Fibroblast of lung (primary cell): ENCODE data around the gene ITGAD. TPM values are rescaled to one million over a fixed set of nuclear protein-coding genes. Genes with fewer than 3 reads are reported as not detected.

Experiments
- DNase-seq, 2 donors: peaks; one replicate each; pipeline versions ENCODE4 v3.0.0 to v3.0.0-alpha.2; 2010; ENCODE audit warnings: low read depth in 2 of 2
- H2AFZ ChIP-seq: 2 replicates; pipeline ENCODE4 v1.5.1; 2012; ENCODE audit warnings: low read length, control low read depth, inconsistent platforms
- H3K27ac ChIP-seq: 2 replicates; pipeline ENCODE4 v1.5.1; 2011; ENCODE audit warnings: low read length, control low read depth; ENCODE audit not compliant: insufficient read depth
- H3K27me3 ChIP-seq: 2 replicates; pipeline ENCODE4 v1.5.1; 2011; ENCODE audit warnings: mild to moderate bottlenecking, low read length; ENCODE audit not compliant: control insufficient read depth, insufficient read depth
- H3K36me3 ChIP-seq: 2 replicates; pipeline ENCODE4 v1.5.1; 2011; ENCODE audit warnings: low read length; ENCODE audit not compliant: control insufficient read depth, insufficient read depth
- H3K4me1 ChIP-seq: 2 replicates; pipeline ENCODE4 v1.5.1; 2011; ENCODE audit warnings: low read length; ENCODE audit not compliant: control insufficient read depth, insufficient read depth; ENCODE audit errors: extremely low read depth
- H3K4me2 ChIP-seq: 2 replicates; pipeline ENCODE4 v1.5.1; 2011; ENCODE audit warnings: low read length, control low read depth; ENCODE audit not compliant: insufficient read depth; ENCODE audit errors: extremely low read depth
- H3K4me3 ChIP-seq, 4 experiments: fragments of 200-600 bp in 1 of 4; sonication (generic) in 1 of 4; replicated peaks in 1 of 4; 2 replicates each; pipeline ENCODE4 v1.5.1; 2011 to 2016; ENCODE audit warnings: low read length in 4 of 4, low read depth in 3 of 4, mild to moderate bottlenecking in 3 of 4, control low read depth in 2 of 4, inconsistent platforms in 1 of 4, mixed read lengths in 1 of 4; ENCODE audit not compliant: insufficient read depth in 1 of 4; ENCODE audit errors: control extremely low read depth in 1 of 4
- H3K79me2 ChIP-seq: 2 replicates; pipeline ENCODE4 v1.5.1; 2012; ENCODE audit warnings: mild to moderate bottlenecking, low read length, inconsistent platforms; ENCODE audit not compliant: control insufficient read depth, insufficient read depth
- H3K9ac ChIP-seq: 2 replicates; pipeline ENCODE4 v1.5.1; 2011; ENCODE audit warnings: mild to moderate bottlenecking, low read length, control low read depth; ENCODE audit not compliant: insufficient read depth
- H3K9me3 ChIP-seq: 2 replicates; pipeline ENCODE4 v1.5.1; 2012; ENCODE audit warnings: low read depth, low read length; ENCODE audit not compliant: control insufficient read depth, insufficient read depth
- H4K20me1 ChIP-seq: 2 replicates; pipeline ENCODE4 v1.5.1; 2011; ENCODE audit warnings: low read length; ENCODE audit not compliant: control insufficient read depth, insufficient read depth; ENCODE audit errors: extremely low read depth
- CTCF ChIP-seq, 2 donors: IDR thresholded peaks in 1 of 2; conservative IDR thresholded peaks in 1 of 2; 1 replicate in 1 of 2; 2 replicates in 1 of 2; pipeline ENCODE4 v1.5.1; 2011 to 2012; ENCODE audit warnings: low read length in 2 of 2, control low read depth in 1 of 2, inconsistent platforms in 1 of 2, low read depth in 1 of 2, mild to moderate bottlenecking in 1 of 2
- EZH2 ChIP-seq: IDR thresholded peaks from 2 replicates; pipeline ENCODE4 v1.5.1; 2012; ENCODE audit warnings: low read length, control low read depth, mild to moderate bottlenecking; ENCODE audit errors: missing control alignments
- polyA plus RNA-seq, 2 donors: library from polyadenylated mRNA; depleted of rRNA in 1 of 2; stranded (reverse) in 1 of 2; unstranded in 1 of 2; fragments of >200 nt; gene quantifications; 2 replicates each; pipeline ENCODE4 v1.2.1, GENCODE V29; 2011 to 2012; ENCODE audit warnings: missing spikeins in 1 of 2
- total RNA-seq: library from RNA; depleted of rRNA; stranded (reverse); fragments of >200 nt; gene quantifications from 2 replicates; pipeline ENCODE4 v1.2.1, GENCODE V29; 2014

ITGAD gene
- total and polyA plus RNA-seq, 2 donors (not counting 1 experiment from before 2014, with no cell fraction given), result not detected

- no peak overlapping the region for H3K27ac ChIP-seq
- H3K9ac ChIP-seq, result no peak overlapping the region
- no peak overlapping the region for H3K4me3 ChIP-seq
- DNase-seq, result no peak
- peaks cover 13% of the 10 kb centered on the region for H3K79me2 ChIP-seq
- no peaks in the 10 kb centered on the region for H3K9me3 ChIP-seq
- no peaks in the 10 kb centered on the region for H3K27me3 ChIP-seq
- H3K4me2 ChIP-seq, result no peak overlapping the region
- peaks cover 8% of the 10 kb centered on the region for H3K4me1 ChIP-seq
- peaks cover 22% of the 10 kb centered on the region for H3K36me3 ChIP-seq
- H2AFZ ChIP-seq, result no peak overlapping the region
- no peaks in the 10 kb centered on the region for H4K20me1 ChIP-seq
- TF ChIP-seq CTCF (conservative IDR thresholded peaks at IDR 0.05 in 1 of 2, IDR thresholded peaks at IDR 0.05 in 1 of 2; ENCODE audit: low read depth in 1 of 2, low read length in 2 of 2) (no peak), EZH2 (no peak)
Measured at GRCh38 chr16:31461921-31462804, 69.0 kb downstream of the ITGAD start.

GRCh38 chr16:31464348-31464769 lies 71.2 kb downstream of the ITGAD start:
- DNase-seq, result no peak
- H3K4me3 ChIP-seq, result no peak overlapping the region
- TF ChIP-seq CTCF (conservative IDR thresholded peaks at IDR 0.05 in 1 of 2, IDR thresholded peaks at IDR 0.05 in 1 of 2; ENCODE audit: low read depth in 1 of 2, low read length in 2 of 2) (no peak), EZH2 (no peak)
- no peaks in the 10 kb centered on the region for H3K9me3 ChIP-seq
- no peaks in the 10 kb centered on the region for H3K27me3 ChIP-seq
- no peak overlapping the region for H3K27ac ChIP-seq
- H2AFZ ChIP-seq, result no peak overlapping the region
- peaks cover 5% of the 10 kb centered on the region for H3K4me1 ChIP-seq
- H3K36me3 ChIP-seq, result peaks cover 22% of the 10 kb centered on the region
- H3K4me2 ChIP-seq, result no peak overlapping the region
- no peaks in the 10 kb centered on the region for H3K79me2 ChIP-seq
- no peak overlapping the region for H3K9ac ChIP-seq
- no peaks in the 10 kb centered on the region for H4K20me1 ChIP-seq

GRCh38 chr16:31464781-31465260 lies 71.7 kb downstream of the ITGAD start:
- TF ChIP-seq EZH2, result no peak
- no peak for TF ChIP-seq CTCF (conservative IDR thresholded peaks at IDR 0.05 in 1 of 2, IDR thresholded peaks at IDR 0.05 in 1 of 2; ENCODE audit: low read depth in 1 of 2, low read length in 2 of 2)
- Histone ChIP-seq H3K36me3 (peaks cover 22% of the 10 kb centered on the region), H4K20me1 (no peaks in the 10 kb centered on the region), H3K27me3 (no peaks in the 10 kb centered on the region), H3K9ac (no peak overlapping the region), H3K9me3 (no peaks in the 10 kb centered on the region), H3K79me2 (no peaks in the 10 kb centered on the region), H2AFZ (no peak overlapping the region), H3K4me3 (no peak overlapping the region), H3K4me2 (no peak overlapping the region), H3K27ac (no peak overlapping the region), H3K4me1 (peaks cover 5% of the 10 kb centered on the region)
- no peak for DNase-seq
